GM10266 (cell line): Measurements from ENCODE around the gene CX3CR1.
A peak's percentile ranks its signal among the peaks of the same experiment; 100 is the strongest.

ENCODE experiments used
- DNase-seq: peaks from one replicate; pipeline ENCODE4 v3.0.0; 2012; ENCODE audit errors: extremely low spot score
- TF ChIP-seq, protein P1 (sequence below): IDR thresholded peaks from 2 replicates; pipeline ENCODE4 v1.5.1; 2012; ENCODE audit warnings: mild to moderate bottlenecking, low read depth; ENCODE audit not compliant: control insufficient read depth, insufficient read depth; ENCODE audit errors: missing control alignments

CX3CR1 gene

DNA sequence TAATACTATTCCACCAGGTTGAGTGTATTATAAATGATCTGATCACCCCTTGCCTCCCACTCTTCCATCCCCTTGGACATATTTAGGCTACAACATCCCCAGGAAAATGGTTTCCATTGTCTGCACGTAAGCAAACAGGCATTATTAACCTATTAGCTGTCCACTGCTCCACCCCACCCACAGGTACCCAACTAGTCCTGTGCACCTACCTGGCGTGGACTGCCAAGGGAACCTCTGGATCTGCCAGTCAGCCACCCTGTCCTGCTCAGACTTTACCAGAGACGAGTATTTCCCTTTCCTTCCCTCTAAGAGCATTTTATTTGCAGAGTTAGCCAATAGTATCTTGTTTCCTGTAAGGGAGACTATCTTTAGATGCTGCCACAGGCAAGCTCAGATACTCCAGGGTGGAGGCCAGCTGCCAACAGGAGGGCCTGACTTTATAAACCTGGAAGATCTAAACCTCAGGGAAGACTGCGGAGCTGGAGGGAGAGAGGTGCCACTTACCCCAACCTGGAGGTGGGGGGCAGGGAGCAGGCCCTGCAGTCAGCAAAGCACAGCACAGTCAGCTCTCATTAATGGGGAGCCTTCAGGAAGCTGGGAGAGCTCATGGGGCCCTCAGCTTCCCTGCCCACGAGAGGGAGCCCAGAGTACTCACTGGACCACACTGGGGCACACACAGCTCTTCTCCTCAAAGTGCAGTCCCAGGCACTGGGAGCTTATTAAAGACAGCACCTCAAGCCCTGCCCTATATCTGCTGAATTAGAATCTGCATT lies at the start of gene CX3CR1:
TSS of gene CX3CR1 (minus strand) at position 292 of the 773 bp plus-strand sequence. CDS start 13,527 bp downstream, outside the sequence.
- no peak for DNase-seq
- TF ChIP-seq, protein P1, sequence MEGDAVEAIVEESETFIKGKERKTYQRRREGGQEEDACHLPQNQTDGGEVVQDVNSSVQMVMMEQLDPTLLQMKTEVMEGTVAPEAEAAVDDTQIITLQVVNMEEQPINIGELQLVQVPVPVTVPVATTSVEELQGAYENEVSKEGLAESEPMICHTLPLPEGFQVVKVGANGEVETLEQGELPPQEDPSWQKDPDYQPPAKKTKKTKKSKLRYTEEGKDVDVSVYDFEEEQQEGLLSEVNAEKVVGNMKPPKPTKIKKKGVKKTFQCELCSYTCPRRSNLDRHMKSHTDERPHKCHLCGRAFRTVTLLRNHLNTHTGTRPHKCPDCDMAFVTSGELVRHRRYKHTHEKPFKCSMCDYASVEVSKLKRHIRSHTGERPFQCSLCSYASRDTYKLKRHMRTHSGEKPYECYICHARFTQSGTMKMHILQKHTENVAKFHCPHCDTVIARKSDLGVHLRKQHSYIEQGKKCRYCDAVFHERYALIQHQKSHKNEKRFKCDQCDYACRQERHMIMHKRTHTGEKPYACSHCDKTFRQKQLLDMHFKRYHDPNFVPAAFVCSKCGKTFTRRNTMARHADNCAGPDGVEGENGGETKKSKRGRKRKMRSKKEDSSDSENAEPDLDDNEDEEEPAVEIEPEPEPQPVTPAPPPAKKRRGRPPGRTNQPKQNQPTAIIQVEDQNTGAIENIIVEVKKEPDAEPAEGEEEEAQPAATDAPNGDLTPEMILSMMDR = no peak

DNA sequence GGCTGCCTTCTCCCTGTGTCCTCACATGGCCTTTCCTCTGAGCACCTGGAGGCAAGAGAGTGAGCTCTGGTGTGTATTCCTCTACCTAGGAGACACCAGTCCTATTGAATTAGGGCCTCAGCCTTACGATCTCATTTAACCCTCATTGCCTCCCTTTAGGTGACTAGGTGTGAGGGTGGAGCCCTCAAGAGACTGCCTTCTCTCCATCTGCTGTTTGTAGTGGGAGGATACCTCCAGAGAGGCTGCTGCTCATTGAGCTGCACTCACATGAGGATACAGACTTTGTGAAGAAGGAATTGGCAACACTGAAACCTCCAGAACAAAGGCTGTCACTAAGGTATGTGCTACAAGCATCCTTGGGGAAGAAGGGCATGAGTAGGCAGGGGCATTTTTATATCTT lies 49.7 kb upstream of the CX3CR1 start, which contains the start of gene CCR8:
TSS of gene CCR8 (plus strand) at position 217 of the 400 bp plus-strand sequence. CDS start 2,623 bp downstream, outside the sequence.
- TF ChIP-seq, protein P1 = no peak
- DNase-seq = no peak

GRCh38 chr3:39327746-39328349 lies 48.0 kb upstream of the CX3CR1 start:
- DNase-seq = peak; percentile 39
- TF ChIP-seq, protein P1 = no peak

DNA sequence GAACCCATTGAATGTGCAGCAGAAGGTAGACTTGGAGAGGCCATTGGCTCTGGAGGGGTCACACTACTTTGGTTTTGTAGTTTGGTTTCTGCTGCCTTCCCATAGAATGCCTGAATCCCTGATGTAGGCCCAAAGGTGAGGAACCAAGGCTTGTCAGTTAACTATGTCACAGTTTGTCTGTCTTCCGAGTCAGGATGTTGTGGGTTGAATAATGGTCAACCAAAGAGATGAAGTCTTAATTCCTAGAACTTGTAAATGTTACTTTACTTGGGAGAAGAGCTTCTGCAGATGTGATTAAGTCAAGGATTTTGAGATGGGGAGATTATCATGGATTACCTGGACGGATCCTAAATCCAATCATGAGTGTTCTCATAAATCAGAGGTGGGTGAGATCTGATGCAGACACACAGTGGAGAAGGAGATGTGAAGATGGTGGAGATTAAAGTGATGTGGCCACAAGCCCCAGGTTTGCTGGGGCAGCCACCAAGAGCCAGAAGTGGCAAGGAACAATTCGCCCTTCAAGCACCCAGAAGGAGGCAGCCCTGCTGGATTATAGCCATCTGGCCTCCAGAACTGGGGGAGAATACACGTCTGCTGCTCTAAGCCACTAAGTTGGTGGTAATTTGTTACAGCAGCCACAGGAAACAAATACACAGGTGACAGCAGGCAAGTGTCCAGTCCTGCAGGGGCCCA lies 47.4 kb upstream of the CX3CR1 start:
- TF ChIP-seq, protein P1 = no peak
- DNase-seq = no peak

- no peak for DNase-seq
- TF ChIP-seq, protein P1 = no peak
Observed at GRCh38 chr3:39325236-39325635, 45.4 kb upstream of the CX3CR1 start.

DNA sequence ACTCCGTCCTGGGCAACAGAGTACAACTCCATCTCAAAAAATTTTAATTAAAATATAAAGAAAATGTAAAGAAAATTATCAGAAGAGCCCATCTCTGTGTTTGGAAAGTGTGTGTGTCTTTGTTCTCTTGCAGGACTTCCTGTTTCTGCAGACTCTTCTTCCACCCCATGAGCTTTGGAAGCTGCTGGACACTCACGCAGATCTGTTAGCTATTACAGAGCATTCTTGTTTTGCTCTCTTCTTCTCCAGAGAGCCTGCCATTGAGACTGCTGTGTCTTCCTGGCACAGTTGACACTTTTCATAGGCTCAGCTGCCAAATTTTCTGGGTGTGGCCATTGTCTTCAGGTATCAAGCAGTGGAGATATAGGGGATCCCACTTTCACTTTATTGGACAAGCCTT lies 43.7 kb upstream of the CX3CR1 start:
- DNase-seq = no peak
- TF ChIP-seq, protein P1 = no peak
